ENCODE results near the gene LTA. TPM values are rescaled to one million over a fixed set of nuclear protein-coding genes. Genes with fewer than 3 reads are reported as not detected.

Gene LTA
- total and polyA plus RNA-seq, 2 donors (not counting 1 experiment from before 2014, with no cell fraction given): 8.6 to 8.8 TPM

DNA sequence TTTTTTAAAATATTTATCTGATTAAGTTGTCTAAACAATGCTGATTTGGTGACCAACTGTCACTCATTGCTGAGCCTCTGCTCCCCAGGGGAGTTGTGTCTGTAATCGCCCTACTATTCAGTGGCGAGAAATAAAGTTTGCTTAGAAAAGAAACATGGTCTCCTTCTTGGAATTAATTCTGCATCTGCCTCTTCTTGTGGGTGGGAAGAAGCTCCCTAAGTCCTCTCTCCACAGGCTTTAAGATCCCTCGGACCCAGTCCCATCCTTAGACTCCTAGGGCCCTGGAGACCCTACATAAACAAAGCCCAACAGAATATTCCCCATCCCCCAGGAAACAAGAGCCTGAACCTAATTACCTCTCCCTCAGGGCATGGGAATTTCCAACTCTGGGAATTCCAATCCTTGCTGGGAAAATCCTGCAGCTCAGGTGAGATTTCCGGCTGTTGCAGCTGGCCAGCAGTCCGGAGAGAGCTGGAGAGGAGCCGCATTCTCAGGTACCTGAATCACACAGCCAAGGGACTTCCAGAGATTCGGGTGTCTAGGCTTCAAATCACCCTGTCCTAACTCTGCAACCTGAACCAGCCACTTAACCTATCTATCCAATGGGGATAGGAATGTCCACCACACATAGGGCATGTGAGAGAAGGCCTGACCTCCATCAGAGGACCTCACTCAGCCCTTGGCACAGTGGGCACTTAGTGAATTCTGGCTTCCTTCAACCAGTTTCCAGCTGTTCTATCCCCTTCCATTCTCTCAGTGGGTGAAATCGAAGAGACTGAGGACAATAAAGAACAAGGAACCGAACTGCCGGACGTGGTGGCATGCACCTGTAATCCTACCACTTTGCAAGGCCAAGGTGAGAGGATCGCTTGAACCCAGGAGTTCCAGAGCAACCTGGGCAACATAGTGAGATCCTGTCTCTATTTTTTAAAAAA is 6.4 kb downstream of the LTA start:
- TF ChIP-seq EZH2 (IDR thresholded peaks at IDR 0.05; ENCODE audit: borderline replicate concordance, insufficient read depth, low read depth, low read length, poor library complexity, severe bottlenecking): no peak
- TF ChIP-seq, protein P1, sequence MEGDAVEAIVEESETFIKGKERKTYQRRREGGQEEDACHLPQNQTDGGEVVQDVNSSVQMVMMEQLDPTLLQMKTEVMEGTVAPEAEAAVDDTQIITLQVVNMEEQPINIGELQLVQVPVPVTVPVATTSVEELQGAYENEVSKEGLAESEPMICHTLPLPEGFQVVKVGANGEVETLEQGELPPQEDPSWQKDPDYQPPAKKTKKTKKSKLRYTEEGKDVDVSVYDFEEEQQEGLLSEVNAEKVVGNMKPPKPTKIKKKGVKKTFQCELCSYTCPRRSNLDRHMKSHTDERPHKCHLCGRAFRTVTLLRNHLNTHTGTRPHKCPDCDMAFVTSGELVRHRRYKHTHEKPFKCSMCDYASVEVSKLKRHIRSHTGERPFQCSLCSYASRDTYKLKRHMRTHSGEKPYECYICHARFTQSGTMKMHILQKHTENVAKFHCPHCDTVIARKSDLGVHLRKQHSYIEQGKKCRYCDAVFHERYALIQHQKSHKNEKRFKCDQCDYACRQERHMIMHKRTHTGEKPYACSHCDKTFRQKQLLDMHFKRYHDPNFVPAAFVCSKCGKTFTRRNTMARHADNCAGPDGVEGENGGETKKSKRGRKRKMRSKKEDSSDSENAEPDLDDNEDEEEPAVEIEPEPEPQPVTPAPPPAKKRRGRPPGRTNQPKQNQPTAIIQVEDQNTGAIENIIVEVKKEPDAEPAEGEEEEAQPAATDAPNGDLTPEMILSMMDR (IDR thresholded peaks at IDR 0.05): no peak
- peak; percentile 27 for DNase-seq
- ChIA-PET CTCF (interaction anchor here (2.7 to 35.3 kb wide), 3 partner anchors 17 to 252 kb away, joined by 10 to 2241 read pairs (median 1108); partner anchors contain the start of genes ATP6V1G2, LST1, LTA and NCR3), POLR2A (interaction anchor here (0.5 to 42.6 kb wide), 3 partner anchors 6 to 25 kb away, joined by 6 to 1450 read pairs (median 1450); partner anchors contain the start of genes ATP6V1G2, LST1, LTA and LTB)
- Histone ChIP-seq H3K4me1 (ENCODE audit: control insufficient read depth in 2 of 2, insufficient read depth in 2 of 2, low read length in 2 of 2) (peaks cover 65 to 83% of the 10 kb centered on the region in 2 donors), H4K20me1 (ENCODE audit: control insufficient read depth, insufficient read depth, low read length, poor library complexity, severe bottlenecking) (peaks cover 33% of the 10 kb centered on the region), H3K9me3 (ENCODE audit: control extremely low read depth in 1 of 3, control insufficient read depth in 2 of 3, insufficient read depth in 1 of 3, low read length in 2 of 3) (no peaks in the 10 kb centered on the region), H3K9ac (ENCODE audit: low read length) (peak overlapping the region; percentile 10), H2AFZ (ENCODE audit: insufficient read depth, low read depth, low read length, poor library complexity, severe bottlenecking) (no peak overlapping the region), H3K27me3 (replicated peaks in 1 of 4; ENCODE audit: control extremely low read depth in 1 of 4, control insufficient read depth in 3 of 4, insufficient read depth in 4 of 4, low read length in 3 of 4) (no peaks in the 10 kb centered on the region), H3K79me2 (ENCODE audit: control insufficient read depth, insufficient read depth, low read length) (peaks cover 89% of the 10 kb centered on the region), H3K4me3 (ENCODE audit: control extremely low read depth in 1 of 5, extremely low read depth in 1 of 5, insufficient read depth in 1 of 5, low read depth in 2 of 5, low read length in 4 of 5) (peak overlapping the region in 2 of 5 experiments; percentile 11 to 15), H3K4me2 (replicated peaks; ENCODE audit: low read depth, low read length, poor library complexity, severe bottlenecking) (peak overlapping the region; percentile 88), H3K36me3 (replicated peaks in 1 of 2; ENCODE audit: control extremely low read depth in 1 of 2, control insufficient read depth in 1 of 2, extremely low read depth in 1 of 2, insufficient read depth in 2 of 2, low read length in 1 of 2) (peaks cover 2 to 41% of the 10 kb centered on the region in 2 experiments), H3K27ac (ENCODE audit: low read length in 2 of 2) (peak overlapping the region; percentile 95 to 97)
- Mint-ChIP-seq H3K4me3 (peak overlapping the region; percentile 98), H3K9me3 (ENCODE audit: insufficient read depth) (no peaks in the 10 kb centered on the region), H3K27me3 (no peaks in the 10 kb centered on the region), H3K4me1 (peaks cover 83% of the 10 kb centered on the region), H3K27ac (peak overlapping the region; percentile 99)
- ATAC-seq (ENCODE audit: low read depth): no peak
- intact Hi-C loops (cut with micrococcal nuclease): no loop called here
- 77% methylated on average over 5 of the region's 12 CpGs for WGBS (ENCODE audit: insufficient coverage)

Measured in B cell (primary cell).